GM10248 (cell line): Measurements from ENCODE around the gene LAYN.
A peak's percentile ranks its signal among the peaks of the same experiment; 100 is the strongest.

Experiments
- CTCF ChIA-PET: fragments of 300-600 bp; sonication (Branson Sonifier 250); formaldehyde crosslinking; extraction: SDS; loops from one replicate; lab custom pipeline; 2021; ENCODE audit warnings: antibody characterized with exemption; lab: Yijun Ruan, JAX
- POLR2A ChIA-PET: fragments of 350-650 bp; sonication (Branson Sonifier 250); formaldehyde crosslinking; extraction: SDS; loops from one replicate; lab custom pipeline; 2020; ENCODE audit warnings: antibody characterized with exemption; lab: Yijun Ruan, JAX
- DNase-seq: peaks from one replicate; pipeline ENCODE4 v3.0.0; 2012; ENCODE audit errors: extremely low spot score
- TF ChIP-seq, protein P1 (sequence below): IDR thresholded peaks from 2 replicates; pipeline ENCODE4 v1.5.1; 2012; ENCODE audit warnings: mild to moderate bottlenecking, low read depth; ENCODE audit errors: extremely low read depth, missing control alignments, control extremely low read depth

LAYN gene

GRCh38 chr11:111561306-111561705 is 20.8 kb downstream of the LAYN start:
- ChIA-PET CTCF (interaction anchor here (0.7 to 2.7 kb wide), 5 partner anchors 10 to 281 kb away, joined by 3 to 10 read pairs (median 3); no protein-coding TSS in a partner anchor), POLR2A (no interaction called here)
- DNase-seq, result no peak
- TF ChIP-seq, protein P1, sequence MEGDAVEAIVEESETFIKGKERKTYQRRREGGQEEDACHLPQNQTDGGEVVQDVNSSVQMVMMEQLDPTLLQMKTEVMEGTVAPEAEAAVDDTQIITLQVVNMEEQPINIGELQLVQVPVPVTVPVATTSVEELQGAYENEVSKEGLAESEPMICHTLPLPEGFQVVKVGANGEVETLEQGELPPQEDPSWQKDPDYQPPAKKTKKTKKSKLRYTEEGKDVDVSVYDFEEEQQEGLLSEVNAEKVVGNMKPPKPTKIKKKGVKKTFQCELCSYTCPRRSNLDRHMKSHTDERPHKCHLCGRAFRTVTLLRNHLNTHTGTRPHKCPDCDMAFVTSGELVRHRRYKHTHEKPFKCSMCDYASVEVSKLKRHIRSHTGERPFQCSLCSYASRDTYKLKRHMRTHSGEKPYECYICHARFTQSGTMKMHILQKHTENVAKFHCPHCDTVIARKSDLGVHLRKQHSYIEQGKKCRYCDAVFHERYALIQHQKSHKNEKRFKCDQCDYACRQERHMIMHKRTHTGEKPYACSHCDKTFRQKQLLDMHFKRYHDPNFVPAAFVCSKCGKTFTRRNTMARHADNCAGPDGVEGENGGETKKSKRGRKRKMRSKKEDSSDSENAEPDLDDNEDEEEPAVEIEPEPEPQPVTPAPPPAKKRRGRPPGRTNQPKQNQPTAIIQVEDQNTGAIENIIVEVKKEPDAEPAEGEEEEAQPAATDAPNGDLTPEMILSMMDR, result no peak

DNA sequence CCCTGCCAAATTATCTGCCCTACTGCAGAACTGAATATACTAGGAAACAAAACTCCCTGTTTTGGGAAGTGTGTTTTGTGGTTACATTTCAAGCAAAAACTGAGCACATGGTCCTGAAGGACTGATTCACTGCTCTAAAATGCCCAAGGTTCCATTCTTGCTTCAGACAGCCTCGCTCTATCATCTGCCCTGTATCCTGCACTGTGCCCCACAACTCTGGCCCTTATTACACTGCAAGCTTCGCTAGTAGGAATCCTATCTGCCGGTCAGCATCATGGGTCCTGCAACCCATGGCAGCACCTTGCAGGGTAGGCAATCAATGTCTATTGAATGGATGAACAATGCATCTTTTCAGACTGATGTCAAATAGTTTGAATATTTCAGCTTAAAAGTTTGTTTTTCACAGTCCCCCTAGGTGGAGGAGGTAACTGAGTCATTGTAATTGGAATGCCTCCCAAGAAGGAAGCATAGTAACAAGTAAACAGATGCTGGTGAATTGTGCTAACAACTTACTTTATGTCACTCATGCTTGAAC is 21.3 kb downstream of the LAYN start:
- ChIA-PET CTCF (interaction anchor here (0.7 to 2.7 kb wide), 4 partner anchors 23 to 280 kb away, joined by 3 to 10 read pairs (median 3); no protein-coding TSS in a partner anchor), POLR2A (interaction anchor here (0.6 kb wide), 1 partner anchor 453 kb away, joined by 4 read pairs; no protein-coding TSS in a partner anchor)
- no peak for DNase-seq

GRCh38 chr11:111562692-111563389 is 22.3 kb downstream of the LAYN start:
- POLR2A ChIA-PET, result no interaction called here
- DNase-seq, result no peak

More for the DNA sequence above, 21.3 kb downstream of the LAYN start:
- TF ChIP-seq, protein P1, result no peak

GRCh38 chr11:111565114-111565720 is 24.7 kb downstream of the LAYN start:
- peak; percentile 62 for DNase-seq
- CTCF ChIA-PET, result interaction anchor here (0.9 to 3.2 kb wide), 5 partner anchors 32 to 277 kb away, joined by 3 to 16 read pairs (median 4); no protein-coding TSS in a partner anchor
- POLR2A ChIA-PET, result no interaction called here
- TF ChIP-seq, protein P1, result peak; percentile 68

More at GRCh38 chr11:111562692-111563389, 22.3 kb downstream of the LAYN start:
- TF ChIP-seq, protein P1, result no peak
- CTCF ChIA-PET, result interaction anchor here (0.7 to 3.2 kb wide), 6 partner anchors 8 to 419 kb away, joined by 3 to 16 read pairs (median 7); no protein-coding TSS in a partner anchor

- ChIA-PET POLR2A (no interaction called here), CTCF (interaction anchor here (0.7 to 1.6 kb wide), 14 partner anchors 17 to 360 kb away, joined by 3 to 8 read pairs (median 4); no protein-coding TSS in a partner anchor)
- TF ChIP-seq, protein P1, result no peak
- DNase-seq, result no peak
Measured at GRCh38 chr11:111566324-111566723, 25.8 kb downstream of the LAYN start.

DNA sequence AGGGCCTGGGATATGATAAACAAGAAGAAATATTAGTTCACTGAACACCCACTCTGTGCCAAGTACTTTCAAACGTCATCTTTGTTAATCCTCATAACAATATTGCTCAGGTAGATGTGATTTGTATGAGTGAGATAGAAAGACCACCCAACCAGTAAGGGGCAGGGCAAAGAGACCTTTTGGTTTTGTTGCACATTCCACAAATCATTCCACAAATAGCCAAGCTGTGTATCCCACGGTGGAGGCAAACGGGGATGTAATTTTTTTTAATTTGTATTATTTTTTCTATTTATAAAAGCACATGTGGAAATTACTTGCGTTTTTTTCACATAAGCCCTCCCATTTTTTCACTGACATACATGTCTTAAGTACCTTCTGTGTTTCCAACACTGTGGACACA is 29.0 kb downstream of the LAYN start:
- TF ChIP-seq, protein P1, result no peak
- ChIA-PET POLR2A (no interaction called here), CTCF (no interaction called here)
- DNase-seq, result no peak
